ENCODE data around the gene PDE6A.
"Not testable (repeated sequence)": the region's sequence is repeated elsewhere in the genome, so short reads cannot be mapped to it uniquely, and the experiment has no call there.

Gene PDE6A

DNA sequence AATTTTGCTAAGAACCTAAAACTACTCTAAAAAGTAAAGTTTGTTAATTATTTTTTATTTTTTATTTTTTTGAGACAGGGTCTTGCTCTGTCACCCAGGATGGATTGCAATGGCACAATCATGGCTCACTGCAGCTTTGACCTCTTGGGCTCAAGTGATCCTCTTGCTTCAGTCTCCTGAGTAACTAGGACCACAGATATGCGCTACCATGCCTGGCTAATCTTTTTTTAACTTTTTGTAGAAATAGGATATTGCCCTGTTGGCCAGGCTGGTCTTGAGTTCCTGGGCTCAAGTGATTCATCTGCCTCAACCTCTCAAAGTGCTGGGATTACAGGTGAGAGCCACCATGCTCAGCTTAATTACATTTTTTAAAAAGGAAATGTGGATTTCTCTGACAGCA, 45.8 kb downstream of the PDE6A start:
- DNase-seq (ENCODE audit: insufficient read length, low spot score) (no peak), FAIRE-seq (no peak)

DNA sequence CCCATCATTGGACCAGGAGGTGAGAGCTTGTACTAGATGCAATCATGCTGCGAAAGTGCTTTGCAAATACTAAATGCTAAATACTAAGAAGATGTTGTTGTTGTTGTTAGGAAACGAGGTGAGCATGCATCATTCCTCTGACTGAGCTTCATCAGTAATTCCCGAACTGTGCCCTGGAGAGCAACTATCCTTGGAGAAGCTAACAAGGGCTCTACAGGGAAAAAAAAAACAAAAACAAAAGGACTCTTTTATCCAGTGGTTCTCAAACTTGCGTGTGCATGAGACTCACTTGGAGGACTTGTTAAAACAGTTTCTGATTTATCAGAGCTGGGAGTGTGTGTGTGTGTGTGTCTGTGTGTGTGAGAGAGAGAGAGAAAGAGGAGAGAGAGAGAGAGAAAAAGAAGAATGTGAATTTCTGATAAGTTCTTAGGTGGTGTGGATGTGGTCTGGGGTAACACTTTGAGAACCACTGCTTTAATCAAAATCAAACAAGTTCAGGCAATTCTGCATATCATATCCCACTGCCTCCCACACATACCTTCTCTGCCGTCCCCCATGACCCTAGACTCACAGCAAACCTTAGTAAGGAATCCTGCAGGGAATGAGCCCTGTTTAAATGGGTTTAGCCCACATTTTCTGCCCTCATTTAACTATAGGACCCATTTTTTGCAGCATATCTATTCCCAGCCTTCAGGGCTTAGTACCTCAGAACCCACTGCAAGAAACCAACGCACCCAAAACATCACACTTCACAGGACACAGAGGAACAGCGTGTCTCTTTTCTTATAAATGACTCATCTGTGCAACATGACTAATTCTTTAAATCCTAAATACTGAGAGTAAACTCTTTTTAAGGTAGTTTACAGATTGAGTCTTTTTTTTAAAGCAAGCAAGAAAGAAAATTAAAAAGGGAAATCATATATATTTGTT, 48.9 kb downstream of the PDE6A start:
- no peak for DNase-seq (ENCODE audit: insufficient read length, low spot score)
- FAIRE-seq = no peak

DNA sequence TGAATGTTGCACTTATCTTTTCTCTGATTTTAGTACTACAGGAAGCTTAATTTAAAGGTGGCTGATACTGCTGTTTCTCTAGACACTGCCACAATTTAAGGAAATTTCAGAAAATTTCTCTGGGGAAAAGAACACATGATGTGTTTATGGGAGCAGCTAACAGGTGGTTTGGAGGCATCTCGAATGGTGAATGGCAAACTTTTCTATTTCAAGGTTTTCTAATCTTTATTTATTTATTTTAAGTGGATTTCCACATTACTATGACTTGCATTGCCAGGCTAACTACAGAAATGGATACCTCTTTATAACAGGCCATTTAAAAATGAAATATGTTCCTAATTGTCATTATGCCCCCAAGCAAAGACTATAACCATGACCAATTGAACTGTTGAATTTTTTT, 50.4 kb downstream of the PDE6A start:
- DNase-seq (ENCODE audit: insufficient read length, low spot score) = no peak
- FAIRE-seq = no peak

GRCh38 chr5:149893403-149893931, 51.1 kb downstream of the PDE6A start:
- no peak for DNase-seq (ENCODE audit: insufficient read length, low spot score)
- FAIRE-seq = no peak

DNA sequence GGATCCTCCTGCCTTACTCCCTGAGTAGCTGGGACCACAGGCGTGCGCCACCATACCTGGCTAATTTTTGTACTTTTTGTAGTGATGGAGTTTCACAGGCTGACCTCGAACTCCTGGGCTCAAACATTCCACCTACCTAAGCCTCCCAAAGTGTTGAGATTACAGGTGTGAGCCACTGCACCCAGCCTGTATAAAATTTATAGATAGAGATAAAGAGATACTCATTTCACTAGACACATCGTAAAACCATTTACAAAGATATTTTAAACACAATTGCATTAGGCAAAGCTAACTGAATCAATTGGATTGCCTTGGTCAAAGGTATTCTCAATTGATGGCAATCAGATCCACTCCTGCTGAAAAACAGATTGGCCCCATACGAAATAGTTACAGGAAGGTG, 52.0 kb downstream of the PDE6A start:
- DNase-seq (ENCODE audit: insufficient read length, low spot score) (no peak), FAIRE-seq (no peak)

DNA sequence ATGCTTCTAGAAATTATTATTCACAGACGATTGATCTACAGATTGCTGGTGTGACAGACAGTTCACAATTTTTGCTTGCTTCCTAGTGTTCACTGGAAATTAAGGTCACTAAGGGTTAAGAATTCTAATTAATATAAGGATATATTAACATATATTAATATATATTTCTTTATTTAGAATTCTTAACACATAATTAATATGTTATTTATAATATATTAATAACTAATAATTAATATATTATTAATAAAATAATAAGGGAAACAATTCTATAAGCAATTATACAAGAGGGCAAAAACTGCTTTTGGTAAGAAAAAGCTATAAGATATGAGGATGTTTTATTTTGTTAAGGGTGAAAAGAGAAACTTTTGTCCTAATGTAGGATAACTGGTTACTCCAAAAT, 56.3 kb downstream of the PDE6A start:
- FAIRE-seq (no peak), DNase-seq (ENCODE audit: insufficient read length, low spot score) (no peak)

DNA sequence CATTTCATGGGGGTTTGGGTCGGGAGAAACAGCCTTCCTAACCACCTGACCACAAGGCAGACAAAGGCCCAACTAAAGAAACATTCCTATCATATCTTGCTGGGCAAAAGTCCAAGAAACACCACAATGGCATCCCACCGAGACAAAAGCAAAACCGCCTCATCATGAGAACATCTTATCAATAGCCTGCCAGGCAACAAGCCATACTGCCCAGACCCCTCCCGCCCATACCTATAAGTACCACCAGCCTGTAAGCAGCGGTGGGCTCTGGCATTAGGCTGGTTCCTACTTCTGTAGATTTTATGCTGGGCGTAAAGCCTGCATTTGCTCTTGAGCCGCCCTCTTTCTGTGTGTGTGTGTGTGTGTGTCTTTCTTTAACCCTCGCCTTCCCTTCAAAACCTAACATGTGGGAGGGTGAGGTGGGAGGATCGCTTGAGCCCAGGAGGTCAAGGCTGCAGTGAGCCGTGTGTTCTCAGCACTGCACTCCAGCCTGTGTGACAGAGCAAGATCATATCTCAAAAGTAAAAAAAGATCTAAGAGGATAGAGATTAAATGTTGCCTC, 56.9 kb downstream of the PDE6A start:
- DNase-seq (ENCODE audit: insufficient read length, low spot score) (no peak), FAIRE-seq (no peak)

- DNase-seq (ENCODE audit: insufficient read length, low spot score) (no peak), FAIRE-seq (no peak)
These were observed 57.7 kb downstream of the PDE6A start for GRCh38 chr5:149886692-149887470.

GRCh38 chr5:149886060-149886459, 58.5 kb downstream of the PDE6A start:
- DNase-seq (ENCODE audit: insufficient read length, low spot score) (no peak), FAIRE-seq (no peak)

DNA sequence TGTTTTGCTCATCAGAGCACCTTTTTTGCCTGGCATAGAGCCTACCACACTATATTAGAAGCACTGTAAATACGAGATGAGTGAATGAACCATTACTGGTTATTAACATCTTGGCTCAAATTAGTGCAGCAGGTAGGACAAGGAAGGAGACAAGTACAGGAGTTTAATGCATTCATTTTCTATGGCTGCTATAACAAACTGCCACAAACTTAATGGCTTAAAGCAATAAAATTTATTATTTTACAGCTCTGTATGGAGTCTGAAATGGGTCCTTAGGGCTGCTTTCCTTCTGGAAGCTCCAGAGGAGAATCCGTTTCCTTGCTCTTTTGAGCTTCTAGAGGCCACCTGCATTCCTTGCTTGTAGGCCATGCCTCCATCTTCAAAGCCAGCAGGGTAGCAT, 59.1 kb downstream of the PDE6A start:
- FAIRE-seq (no peak), DNase-seq (ENCODE audit: insufficient read length, low spot score) (no peak)

GRCh38 chr5:149883550-149883949, 61.0 kb downstream of the PDE6A start:
- no peak for DNase-seq (ENCODE audit: insufficient read length, low spot score)
- no peak for FAIRE-seq

DNA sequence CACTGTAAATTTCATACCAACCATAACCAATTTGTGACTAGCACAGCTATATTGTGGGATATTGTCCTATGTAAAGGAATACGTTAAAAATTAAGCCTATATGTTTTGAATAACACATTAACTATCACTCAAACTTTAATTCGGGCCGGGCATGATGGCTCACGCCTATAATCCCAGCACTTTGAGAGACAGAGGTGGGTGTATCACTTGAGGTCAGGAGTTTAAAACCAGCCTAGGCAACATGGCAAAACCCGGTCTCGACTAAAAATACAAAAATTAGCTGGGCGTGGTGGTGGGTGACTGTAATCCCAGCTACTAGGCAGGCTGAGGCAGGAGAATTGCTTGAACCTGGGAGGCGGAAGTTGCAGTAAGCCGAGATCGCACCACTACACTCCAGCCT, 62.0 kb downstream of the PDE6A start:
- not testable (repeated sequence) for DNase-seq (ENCODE audit: insufficient read length, low spot score); FAIRE-seq

DNA sequence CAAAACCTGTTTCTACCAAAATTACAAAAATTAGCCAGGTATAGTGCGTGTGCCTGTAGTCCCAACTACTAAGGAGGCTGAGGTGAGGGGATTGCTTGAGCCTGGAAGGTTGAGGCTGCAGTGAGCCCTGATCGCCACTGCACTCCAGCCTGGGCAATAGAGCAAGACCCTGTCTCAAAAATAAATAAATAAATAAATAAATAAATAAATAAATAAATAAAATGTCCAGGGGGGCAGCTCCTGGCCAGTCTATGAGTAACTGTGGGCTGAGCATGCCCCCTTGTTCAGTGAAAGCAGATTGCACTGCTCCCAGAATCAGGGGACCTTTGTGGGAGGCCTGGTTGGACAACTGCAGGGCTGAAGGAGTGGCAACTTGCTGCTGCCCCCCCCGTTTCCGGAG, 62.7 kb downstream of the PDE6A start:
- DNase-seq (ENCODE audit: insufficient read length, low spot score) = no peak
- no peak for FAIRE-seq

DNA sequence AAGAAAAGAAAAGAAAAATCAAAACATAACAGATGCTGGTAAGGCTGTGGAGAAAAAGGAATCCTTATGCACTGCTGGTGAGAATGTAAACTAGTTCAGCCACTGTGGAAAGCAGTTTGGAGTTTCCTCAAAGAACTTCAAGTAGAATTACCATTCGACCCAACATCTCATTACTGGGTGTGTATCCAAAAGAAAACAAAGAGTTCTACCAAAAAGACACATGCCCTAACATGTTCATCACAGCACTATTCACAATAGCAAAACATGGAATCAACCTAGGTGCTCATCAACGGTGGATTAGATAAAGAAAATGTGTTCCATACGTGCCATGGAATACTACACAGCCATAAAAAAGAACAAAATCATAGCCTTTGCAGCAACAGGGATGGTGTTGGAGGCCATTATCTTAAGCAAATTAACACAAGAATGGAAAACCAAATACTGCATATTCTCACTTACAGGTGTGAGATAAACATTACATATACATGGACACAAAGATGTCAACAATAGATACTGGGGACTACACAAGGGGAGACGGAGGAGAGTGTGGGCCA, 63.4 kb downstream of the PDE6A start:
- DNase-seq (ENCODE audit: insufficient read length, low spot score) (no peak), FAIRE-seq (no peak)

DNA sequence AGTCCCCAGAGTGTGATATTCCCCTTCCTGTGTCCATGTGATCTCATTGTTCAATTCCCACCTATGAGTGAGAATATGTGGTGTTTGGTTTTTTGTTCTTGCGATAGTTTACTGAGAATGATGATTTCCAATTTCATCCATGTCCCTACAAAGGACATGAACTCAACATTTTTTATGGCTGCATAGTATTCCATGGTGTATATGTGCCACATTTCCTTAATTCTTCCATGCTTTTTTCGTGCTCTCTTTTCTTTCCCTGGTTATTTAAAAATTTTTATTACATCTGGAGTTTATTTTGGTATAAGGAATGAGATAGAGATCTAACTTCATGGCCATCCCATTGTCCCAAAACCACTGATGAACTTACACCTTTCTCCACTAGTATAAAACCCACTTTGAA, 65.0 kb downstream of the PDE6A start:
- FAIRE-seq; DNase-seq (ENCODE audit: insufficient read length, low spot score): not testable (repeated sequence)

DNA sequence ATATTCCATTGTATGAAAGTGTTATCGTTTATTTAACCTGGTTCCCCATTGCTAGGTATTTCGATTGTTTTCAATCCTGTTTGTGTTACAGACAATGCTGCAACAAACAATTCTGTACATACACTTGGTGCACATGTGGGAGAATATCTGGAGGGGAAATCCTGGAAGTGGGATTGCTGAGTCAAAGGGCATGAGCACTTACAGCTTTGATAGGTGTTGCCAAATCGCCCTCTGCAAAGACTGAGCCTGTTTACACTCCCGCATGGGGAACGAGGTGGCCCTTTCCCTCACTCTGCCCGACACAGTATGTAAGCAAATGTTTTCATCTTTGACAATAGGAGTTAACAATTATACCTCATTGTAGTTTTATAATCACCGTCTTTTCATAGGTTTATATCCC, 66.2 kb downstream of the PDE6A start:
- DNase-seq (ENCODE audit: insufficient read length, low spot score) = no peak
- FAIRE-seq = no peak

- DNase-seq (ENCODE audit: insufficient read length, low spot score) = no peak
- no peak for FAIRE-seq
These were observed 70.7 kb downstream of the PDE6A start for GRCh38 chr5:149873896-149874295.

DNA sequence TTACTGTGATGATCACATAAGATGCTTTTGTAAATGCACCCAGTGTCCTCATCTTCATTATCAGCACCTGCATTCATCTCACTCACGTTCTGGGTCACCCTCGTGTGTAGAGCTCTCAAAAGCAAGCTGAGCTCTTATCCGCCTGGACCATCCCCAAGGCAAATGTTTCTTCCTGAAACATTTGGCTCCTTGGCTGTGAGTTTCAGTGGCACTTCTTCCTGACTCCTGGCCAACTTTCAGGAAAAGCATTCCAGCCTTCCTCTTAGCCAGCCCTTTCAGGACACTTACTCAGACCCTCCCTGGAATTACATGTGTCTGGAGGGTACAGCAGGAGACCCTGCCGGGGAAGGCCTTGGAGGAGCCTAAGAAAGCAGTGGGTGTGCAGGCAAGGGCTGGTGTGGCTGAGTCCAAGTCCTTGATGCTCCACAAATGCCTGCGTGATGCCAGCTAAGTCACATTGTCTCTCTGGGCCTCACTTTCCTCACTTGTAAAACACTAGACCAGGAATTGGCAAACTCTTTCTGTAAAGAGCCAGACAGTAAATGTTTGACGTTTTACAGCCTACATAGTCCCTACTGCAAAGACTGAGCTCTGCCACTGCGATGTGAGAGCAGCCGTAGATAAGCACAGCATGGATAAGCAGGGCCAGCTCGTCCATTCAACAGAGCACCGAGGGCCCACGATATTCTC, 72.1 kb downstream of the PDE6A start:
- no peak for DNase-seq (ENCODE audit: insufficient read length, low spot score)
- no peak for FAIRE-seq

DNA sequence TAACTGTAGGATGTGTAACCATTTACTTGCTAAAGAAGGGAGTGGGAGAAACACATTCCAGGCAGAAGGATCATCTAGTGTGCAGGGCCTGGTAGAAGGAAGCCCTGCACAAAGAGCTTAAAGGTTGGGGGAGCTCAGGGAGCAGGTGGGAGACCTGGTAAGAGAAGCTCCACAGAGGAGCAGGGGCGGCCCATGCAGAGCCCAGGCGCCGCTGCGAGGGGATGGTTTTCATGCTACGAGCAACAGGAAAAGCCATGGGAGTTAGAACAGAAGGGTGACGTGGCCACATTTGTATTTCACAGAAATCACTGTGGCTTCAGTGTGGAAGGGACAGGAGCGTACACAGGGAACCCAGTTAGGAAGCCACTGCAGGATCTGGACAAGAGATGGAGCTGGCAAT, 73.1 kb downstream of the PDE6A start:
- no peak for DNase-seq (ENCODE audit: insufficient read length, low spot score)
- FAIRE-seq = no peak

GRCh38 chr5:149870697-149871096, 73.9 kb downstream of the PDE6A start:
- FAIRE-seq (no peak), DNase-seq (ENCODE audit: insufficient read length, low spot score) (no peak)

Measured in GM19239 (cell line).